Tibial artery (tissue), 4 donors: ENCODE results near the gene ERC1.

Experiments used
- DNase-seq, 2 donors: peaks; one replicate each; pipeline ENCODE4 v3.0.0-alpha.2; 2019
- H3K27ac ChIP-seq, 2 donors: fragments of 200-600 bp; sonication (generic) in 1 of 2; 1 replicate in 1 of 2; 2 replicates in 1 of 2; pipeline ENCODE4 v1.5.1; 2018 to 2019; ENCODE audit warnings: mild to moderate bottlenecking in 1 of 2
- H3K27me3 ChIP-seq, 2 donors: fragments of 200-600 bp; sonication (generic) in 1 of 2; one replicate each; pipeline versions ENCODE4 v1.5.1 to v1.6.0; 2016 to 2019
- H3K36me3 ChIP-seq, 3 donors: fragments of 200-600 bp; sonication (generic) in 2 of 3; one replicate each; pipeline ENCODE4 v1.5.1; 2016 to 2019; ENCODE audit warnings: mild to moderate bottlenecking in 2 of 3
- H3K4me1 ChIP-seq, 4 donors: fragments of 200-600 bp; sonication (generic) in 2 of 4; 1 replicate in 3 of 4; 2 replicates in 1 of 4; pipeline ENCODE4 v1.5.1; 2016 to 2019
- H3K4me3 ChIP-seq, 2 donors: fragments of 200-600 bp; sonication (generic) in 1 of 2; 1 replicate in 1 of 2; 2 replicates in 1 of 2; pipeline ENCODE4 v1.5.1; 2018 to 2019; ENCODE audit warnings: mild to moderate bottlenecking in 2 of 2
- H3K9me3 ChIP-seq, 3 donors: fragments of 200-600 bp; sonication (generic) in 1 of 3; one replicate each; pipeline ENCODE4 v1.5.1; 2016 to 2019
- intact Hi-C: fragments of 100-400 bp; cut with DNase I; formaldehyde crosslinking; loops from one replicate; pipeline ENCODE4 v1.15.0; 2023; ENCODE audit warnings: low total_unique reads
- TF ChIP-seq, protein P1 (sequence below), 2 experiments: fragments of 200-600 bp in 1 of 2; fragments of 450-650 bp in 1 of 2; IDR thresholded peaks; one replicate each; pipeline ENCODE4 v1.5.1; 2017 to 2019; ENCODE audit warnings: antibody characterized with exemption in 2 of 2, mild to moderate bottlenecking in 1 of 2, moderate library complexity in 1 of 2

ERC1 gene

DNA sequence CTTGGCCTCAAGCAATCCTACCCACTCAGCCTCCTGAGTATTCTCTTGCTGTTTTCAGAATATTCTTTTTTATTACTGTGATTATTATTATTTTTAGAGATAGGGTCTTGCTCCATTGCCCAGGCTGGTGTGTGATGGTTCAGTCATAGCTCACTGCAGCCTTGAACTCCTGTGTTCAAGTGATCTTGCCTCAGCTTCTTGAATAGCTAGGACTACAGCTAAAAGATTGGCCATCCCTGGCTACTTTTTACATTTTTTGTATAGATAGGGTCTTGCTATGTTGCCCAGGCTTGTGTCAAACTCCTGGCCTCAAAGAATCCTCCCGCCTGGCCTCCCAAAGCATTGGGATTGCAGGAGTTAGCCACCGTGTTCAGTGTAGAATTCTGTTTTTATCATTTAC lies 73.3 kb downstream of the ERC1 start:
- Histone ChIP-seq H3K4me1 (peaks cover 0 to 6% (median 0%) of the 10 kb centered on the region in 4 donors), H3K36me3 (peaks cover 0 to 6% (median 0%) of the 10 kb centered on the region in 3 donors), H3K27ac (no peak overlapping the region), H3K9me3 (peaks cover 0 to 16% (median 4%) of the 10 kb centered on the region in 3 donors), H3K4me3 (no peak overlapping the region), H3K27me3 (no peaks in the 10 kb centered on the region)
- TF ChIP-seq, protein P1, sequence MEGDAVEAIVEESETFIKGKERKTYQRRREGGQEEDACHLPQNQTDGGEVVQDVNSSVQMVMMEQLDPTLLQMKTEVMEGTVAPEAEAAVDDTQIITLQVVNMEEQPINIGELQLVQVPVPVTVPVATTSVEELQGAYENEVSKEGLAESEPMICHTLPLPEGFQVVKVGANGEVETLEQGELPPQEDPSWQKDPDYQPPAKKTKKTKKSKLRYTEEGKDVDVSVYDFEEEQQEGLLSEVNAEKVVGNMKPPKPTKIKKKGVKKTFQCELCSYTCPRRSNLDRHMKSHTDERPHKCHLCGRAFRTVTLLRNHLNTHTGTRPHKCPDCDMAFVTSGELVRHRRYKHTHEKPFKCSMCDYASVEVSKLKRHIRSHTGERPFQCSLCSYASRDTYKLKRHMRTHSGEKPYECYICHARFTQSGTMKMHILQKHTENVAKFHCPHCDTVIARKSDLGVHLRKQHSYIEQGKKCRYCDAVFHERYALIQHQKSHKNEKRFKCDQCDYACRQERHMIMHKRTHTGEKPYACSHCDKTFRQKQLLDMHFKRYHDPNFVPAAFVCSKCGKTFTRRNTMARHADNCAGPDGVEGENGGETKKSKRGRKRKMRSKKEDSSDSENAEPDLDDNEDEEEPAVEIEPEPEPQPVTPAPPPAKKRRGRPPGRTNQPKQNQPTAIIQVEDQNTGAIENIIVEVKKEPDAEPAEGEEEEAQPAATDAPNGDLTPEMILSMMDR (IDR thresholded peaks at IDR 0.05) = no peak
- no peak for DNase-seq
- intact Hi-C loops = no loop called here

DNA sequence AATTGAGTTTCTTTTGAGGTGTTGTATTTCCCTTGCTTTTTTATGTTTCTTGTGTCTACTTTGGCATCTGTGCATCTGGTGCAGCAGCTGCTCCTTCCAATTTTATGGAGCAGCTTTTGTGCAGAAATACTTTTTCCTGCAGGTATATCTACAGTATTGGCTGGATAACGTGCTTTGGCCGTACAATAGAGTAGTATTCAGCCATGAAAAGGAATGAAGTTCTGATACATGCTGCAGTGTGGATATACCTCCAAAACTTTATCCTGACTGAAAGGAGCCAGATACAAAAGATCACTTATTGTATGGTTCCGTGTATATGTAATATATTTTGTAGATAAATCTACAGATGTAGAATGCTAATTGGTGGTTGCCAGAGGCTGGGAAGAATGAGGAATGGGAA lies 74.6 kb downstream of the ERC1 start:
- intact Hi-C loops = no loop called here
- TF ChIP-seq, protein P1 (IDR thresholded peaks at IDR 0.05) = no peak
- H3K36me3 ChIP-seq = peaks cover 0 to 6% (median 0%) of the 10 kb centered on the region in 3 donors
- no peak overlapping the region for H3K4me3 ChIP-seq
- H3K27ac ChIP-seq = no peak overlapping the region
- no peaks in the 10 kb centered on the region for H3K27me3 ChIP-seq
- DNase-seq = no peak
- H3K4me1 ChIP-seq = no peaks in the 10 kb centered on the region
- peaks cover 0 to 16% (median 4%) of the 10 kb centered on the region in 3 donors for H3K9me3 ChIP-seq

DNA sequence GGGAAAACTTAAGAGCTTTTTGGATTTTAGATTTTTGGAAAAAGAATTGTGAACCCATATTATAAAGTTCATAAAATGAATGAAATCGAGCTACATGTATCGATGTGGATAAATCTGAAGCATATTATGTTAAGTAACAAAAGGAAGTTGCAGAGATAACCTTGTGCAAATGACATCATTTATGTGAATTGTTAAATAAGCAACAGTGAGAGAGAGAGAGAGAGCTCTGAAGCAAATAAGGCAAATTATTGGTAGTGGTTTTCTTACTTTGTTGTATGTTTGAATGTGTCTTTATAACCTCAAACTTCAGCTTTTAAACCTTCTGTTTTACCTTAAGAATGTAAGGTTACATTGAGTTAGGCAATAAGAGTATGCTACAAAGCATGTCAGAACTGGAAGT lies 78.8 kb downstream of the ERC1 start:
- DNase-seq = no peak
- intact Hi-C loops = no loop called here
- no peak overlapping the region for H3K27ac ChIP-seq

DNA sequence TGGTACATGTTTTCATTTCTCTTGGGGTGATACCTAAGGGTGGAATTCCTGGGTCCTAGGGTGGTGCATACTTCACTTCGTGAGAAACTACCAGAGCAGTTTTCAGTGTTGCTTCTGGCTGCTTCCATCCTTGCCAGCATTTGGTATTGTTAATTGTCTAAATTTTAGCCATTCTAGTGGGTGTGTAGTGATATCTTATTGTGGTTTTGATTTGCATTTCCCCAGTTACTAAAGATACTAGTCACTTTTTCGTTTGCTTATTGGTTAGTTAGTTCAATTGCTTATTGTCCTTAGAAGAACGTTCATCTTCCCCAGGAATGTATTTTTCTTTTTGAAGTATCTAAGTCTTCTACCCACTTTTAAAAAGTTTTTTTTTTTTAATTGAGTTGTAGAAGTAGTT lies 80.2 kb downstream of the ERC1 start:
- H3K36me3 ChIP-seq = no peaks in the 10 kb centered on the region
- TF ChIP-seq, protein P1 (IDR thresholded peaks at IDR 0.05) = no peak
- H3K4me1 ChIP-seq = peaks cover 0 to 8% (median 0%) of the 10 kb centered on the region in 4 donors

More for the DNA sequence above, 78.8 kb downstream of the ERC1 start:
- TF ChIP-seq, protein P1 (IDR thresholded peaks at IDR 0.05) = no peak
- no peaks in the 10 kb centered on the region for H3K4me1 ChIP-seq
- H3K4me3 ChIP-seq = no peak overlapping the region
- no peaks in the 10 kb centered on the region for H3K36me3 ChIP-seq
- H3K27me3 ChIP-seq = no peaks in the 10 kb centered on the region
- no peaks in the 10 kb centered on the region for H3K9me3 ChIP-seq

DNA sequence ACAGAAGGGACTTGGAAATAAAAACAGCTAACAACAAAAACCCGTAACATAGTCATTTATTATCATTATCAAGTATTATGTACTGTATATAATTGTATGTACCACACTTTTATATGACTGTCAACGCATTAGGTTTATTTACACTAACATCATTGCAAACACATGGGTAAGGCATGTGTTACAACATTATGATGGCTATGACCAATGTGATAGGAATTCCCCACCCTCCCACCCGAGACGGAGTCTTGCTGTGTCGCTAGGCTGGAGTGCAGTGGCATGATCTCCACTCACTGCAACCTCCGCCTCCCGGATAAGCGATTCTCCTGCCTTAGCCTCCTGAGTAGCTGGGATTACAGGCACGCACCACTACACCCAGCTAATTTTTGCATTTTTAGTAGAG lies 82.6 kb downstream of the ERC1 start:
- Histone ChIP-seq H3K4me3 (no peak overlapping the region), H3K9me3 (no peaks in the 10 kb centered on the region), H3K4me1 (peaks cover 0 to 32% (median 4%) of the 10 kb centered on the region in 4 donors), H3K36me3 (no peaks in the 10 kb centered on the region), H3K27ac (no peak overlapping the region), H3K27me3 (no peaks in the 10 kb centered on the region)
- intact Hi-C loops = no loop called here
- TF ChIP-seq, protein P1 (IDR thresholded peaks at IDR 0.05) = no peak
- no peak for DNase-seq

More for the DNA sequence above, 80.2 kb downstream of the ERC1 start:
- no peaks in the 10 kb centered on the region for H3K27me3 ChIP-seq
- intact Hi-C loops = no loop called here
- DNase-seq = no peak
- H3K27ac ChIP-seq = no peak overlapping the region
- no peaks in the 10 kb centered on the region for H3K9me3 ChIP-seq
- H3K4me3 ChIP-seq = no peak overlapping the region
